SHP77 (cell line): Measurements from ENCODE around the gene SLC17A3.

ENCODE experiments used
- DNase-seq, 2 experiments: peaks; one replicate each; lab custom pipeline; 2025; lab: John Stamatoyannopoulos, UW

SLC17A3 gene

DNA sequence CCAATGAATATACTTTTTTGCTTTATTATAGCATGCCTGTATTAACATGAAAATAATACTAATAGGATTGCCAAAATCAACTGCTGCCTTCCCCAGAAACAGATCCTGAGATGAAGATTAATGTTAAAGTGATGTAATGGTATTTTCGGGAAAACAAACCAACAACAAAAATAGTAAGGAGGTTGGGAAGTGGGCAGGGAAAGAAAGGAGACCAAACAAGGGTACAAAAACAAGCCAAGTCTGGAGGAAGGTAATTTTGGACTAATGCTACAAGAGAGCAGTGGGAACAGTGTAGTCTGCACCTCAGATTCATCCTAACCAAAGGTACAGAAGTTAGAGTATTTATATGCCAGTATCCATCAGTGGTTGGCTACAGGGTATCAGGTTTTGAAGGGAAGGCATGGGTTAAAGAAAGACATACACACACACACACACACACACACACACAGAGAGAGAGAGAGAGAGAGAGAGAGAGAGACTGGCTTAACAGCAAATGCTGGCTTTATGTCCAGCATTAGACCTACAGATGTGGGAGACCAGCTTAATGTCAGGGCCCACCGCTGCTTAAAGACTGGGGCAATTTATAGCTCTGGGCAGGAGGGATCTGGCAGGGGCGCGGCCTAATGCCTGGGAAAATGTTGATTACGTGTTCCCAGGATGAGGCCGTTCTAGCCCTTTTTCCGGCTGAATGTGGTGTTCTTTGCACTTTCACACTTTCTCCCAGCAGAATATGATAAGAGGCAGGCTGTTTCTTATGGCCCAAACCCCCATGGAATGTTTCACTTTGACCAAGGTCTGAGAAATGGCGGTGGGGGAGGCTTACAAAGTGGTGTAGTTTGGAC is 38.4 kb downstream of the SLC17A3 start:
- DNase-seq: no peak

DNA sequence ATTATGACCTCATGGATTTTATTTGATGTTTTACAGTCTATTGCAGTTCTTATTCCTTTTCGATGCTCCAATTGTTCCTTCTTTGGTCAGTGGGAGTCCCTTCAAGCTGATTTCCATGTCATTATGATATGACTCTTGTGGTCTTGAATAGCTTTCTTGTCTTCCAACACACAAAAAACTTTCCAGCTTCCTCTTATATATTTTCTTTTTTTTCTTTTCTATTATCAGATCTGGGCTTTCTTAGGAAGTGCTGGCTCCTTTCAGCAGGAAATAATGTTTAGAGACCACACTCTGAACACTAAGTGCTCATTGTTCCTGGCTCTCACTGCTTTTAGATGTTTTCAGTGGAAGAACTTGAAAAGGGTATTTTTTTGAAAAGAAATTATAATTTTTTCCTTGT is 39.1 kb downstream of the SLC17A3 start:
- no peak for DNase-seq

DNA sequence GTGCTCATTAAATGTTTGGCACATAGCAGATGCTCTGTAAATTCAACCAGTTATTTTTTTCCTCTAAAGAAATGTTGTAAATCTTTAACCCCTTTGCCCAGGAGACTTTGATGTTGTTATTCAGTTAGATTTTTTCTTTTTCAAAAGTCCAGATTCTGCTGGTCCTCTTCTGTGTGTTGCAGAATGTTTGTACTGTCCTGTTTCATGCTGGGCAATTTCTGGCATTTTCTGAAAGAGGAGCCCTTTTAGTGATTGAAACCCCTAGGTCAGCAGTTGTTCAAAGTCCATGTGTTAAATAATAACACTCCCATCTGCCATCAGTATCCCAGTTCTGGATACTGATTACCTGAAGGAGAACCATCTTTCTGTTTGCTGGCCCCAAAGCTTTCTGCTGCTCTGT is 40.9 kb downstream of the SLC17A3 start:
- DNase-seq: no peak

DNA sequence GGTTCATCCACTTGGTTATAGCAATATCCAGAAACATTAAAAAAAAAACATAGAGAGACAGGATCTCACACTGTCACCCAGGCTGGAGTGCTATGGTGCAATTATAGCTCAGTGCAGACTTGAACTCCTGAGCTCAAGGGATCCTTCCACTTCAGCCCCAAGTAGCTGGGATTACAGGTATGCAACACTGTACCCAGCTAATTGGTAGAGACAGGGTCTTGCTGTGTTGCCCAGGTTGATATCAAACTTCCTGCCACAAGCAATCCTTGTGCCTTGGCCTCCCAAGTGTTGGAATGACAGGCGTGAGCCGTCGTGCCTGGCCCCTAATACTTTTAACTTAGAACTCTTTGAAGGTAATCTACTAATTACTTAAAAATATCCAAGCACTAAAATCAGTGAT is 41.4 kb downstream of the SLC17A3 start:
- DNase-seq: no peak

DNA sequence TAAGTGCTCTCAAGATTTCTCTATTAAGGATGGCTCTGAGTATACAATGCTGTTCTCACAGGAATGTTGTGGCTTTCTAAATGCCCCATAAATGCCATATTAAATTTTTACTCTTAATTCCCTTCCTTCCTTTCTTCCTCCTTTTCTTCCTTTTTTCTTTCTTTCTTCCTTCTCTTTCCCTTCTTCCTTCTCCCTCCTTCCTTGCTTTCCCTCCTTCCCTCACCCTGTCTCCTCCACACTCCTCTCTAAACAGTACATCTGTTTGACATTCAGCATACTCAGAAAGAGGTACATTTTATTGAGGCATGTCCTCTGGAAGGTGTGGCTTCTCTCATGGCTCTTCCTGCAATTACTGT is 41.8 kb downstream of the SLC17A3 start:
- no peak for DNase-seq

DNA sequence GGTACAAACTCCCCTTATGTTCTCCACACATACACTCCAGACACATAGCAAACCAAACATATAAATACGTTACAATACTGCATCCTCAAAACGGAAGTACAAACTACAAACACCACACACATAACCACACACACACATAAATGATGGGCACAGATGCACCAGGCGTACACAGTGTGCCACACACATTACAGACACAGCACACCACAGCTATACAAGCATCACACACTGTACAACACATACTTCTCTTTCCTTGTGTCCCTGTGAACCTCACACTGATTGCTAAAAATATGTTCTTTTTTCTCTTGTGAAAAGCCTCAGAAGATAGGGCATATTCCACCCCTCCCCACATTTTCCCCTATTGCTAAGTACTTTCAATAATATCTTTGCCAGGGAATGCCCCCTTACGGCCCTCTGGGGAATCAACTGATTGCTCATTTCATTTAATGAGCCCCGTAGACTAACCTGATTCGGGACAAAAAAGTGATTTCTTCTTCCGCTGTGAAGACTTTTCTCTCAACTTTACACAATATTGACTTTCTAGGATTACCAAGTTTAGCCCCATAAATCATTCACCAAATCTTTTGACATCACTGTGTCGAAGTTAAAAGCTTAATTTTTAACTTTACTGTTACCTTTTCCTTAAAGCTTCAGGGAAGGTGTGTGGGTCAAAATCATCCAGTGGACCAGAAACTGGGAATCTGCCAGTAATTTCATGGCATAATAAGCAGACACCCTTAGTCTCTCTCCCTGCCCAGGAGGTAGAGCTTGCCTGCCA is 42.3 kb downstream of the SLC17A3 start, which contains the start of gene SLC17A1:
Gene SLC17A1 (minus strand): TSS at position 521 of the 775 bp plus-strand sequence. CDS start 1,495 bp downstream, outside the sequence.
- no peak for DNase-seq

DNA sequence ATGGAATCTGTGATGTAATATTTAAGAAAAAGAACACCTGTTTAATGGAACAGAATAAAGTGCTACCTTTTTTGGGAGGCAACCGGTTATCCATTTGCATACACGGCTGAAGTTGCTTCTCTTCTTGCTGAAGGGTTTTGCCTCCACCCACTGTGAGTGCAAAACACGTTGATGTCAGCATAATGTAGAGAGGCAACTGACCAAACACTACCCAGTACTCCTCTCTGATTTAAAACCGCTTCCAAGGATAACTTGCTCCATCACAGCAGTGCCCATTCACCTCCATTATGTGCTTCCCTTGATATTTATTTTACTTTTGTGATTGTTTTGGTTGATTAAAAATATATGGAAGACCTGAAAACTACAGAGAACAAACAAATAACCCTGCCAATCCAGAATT is 43.6 kb downstream of the SLC17A3 start:
- DNase-seq: no peak

DNA sequence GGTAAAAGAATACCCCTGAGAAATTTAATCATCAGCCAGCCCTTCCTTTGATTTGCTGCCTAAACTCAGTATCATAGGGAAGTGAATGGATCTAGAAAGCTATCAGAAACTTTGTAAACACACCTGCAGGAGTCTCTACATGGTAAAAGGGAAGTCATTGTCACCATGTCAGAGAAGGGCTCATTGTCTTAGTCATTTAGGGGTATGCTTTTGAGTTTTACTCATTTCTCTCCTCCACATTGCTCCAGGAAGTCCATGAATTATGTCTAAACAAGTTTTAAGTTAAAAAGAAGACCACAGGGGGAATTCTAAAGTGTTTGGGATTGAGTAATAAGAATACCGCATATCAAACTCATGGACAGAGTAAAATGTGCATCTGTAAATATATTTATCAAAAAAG is 44.7 kb downstream of the SLC17A3 start:
- DNase-seq: no peak

DNA sequence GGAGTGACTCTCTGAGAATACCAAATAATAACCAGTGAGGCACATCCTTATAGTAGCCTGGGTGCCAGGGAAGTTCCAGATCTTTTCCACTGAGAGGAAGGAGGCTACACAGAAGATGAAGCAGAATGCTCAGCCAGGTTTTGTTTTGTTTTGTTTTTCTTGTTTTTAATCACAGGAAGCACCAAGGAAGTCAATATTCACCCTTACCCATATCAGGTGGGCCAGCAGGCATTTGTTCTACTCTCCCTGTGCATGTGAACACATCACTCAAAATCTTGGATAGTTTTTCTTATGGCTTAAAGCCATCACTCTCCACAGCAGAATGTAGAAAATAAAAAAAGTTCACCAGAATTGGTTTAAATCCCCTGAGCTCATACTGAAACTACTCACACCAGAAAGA is 52.7 kb downstream of the SLC17A3 start:
- no peak for DNase-seq

DNA sequence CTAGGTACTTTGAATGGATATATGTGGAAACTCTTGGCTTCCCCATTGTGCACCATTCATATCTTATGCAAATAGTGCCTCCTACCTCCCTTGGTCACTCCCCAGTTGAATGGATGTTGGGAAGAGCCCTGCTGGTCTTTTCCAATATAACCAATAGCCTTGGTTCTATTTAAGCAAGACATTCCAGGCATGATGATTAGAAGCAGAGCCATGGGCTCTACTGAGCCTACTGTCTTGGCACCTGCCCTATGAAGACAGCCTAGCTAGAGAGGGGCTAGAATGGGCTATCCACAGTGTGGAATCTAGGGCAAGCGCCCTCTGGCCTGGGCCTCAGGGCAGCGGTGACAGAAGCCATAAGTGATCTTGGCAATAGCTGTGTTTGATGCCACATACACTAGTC is 57.8 kb downstream of the SLC17A3 start:
- DNase-seq: no peak

DNA sequence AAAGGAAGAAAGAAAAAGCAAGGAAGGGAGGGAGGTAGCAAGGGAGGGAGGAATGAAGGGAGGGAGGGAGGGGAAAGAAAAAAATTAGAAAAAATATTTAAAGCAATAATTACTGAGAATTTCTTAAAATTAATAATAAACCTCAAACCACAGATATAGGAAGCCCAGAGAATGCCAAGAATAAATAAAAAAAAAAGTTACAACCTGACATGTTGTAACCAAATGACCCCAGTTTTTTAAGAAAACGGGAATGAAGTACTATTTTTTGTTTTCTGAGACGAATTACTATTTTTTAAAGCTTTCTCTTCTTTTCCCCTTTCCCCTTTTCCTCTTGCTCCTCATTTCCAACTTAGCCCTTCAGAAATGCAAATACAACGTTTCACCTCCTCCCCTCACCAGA is 58.8 kb downstream of the SLC17A3 start:
- no peak for DNase-seq

DNA sequence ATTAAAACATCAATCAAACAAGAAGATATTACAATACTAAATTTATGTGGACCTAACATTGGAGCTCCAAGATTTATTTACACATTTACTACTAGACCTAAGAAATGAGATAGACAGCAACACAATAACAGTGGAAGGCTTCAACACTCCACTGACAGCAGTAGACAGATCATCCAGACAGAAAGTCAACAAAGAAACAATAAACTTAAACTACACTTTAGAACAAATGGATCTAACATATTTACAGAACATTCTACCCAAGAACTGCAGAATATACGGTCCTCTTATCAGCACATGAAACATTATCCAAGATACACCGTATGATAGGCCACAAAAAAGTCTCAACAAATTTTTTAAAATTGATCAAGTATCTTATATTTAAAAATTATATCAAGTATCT is 69.2 kb downstream of the SLC17A3 start:
- no peak for DNase-seq

DNA sequence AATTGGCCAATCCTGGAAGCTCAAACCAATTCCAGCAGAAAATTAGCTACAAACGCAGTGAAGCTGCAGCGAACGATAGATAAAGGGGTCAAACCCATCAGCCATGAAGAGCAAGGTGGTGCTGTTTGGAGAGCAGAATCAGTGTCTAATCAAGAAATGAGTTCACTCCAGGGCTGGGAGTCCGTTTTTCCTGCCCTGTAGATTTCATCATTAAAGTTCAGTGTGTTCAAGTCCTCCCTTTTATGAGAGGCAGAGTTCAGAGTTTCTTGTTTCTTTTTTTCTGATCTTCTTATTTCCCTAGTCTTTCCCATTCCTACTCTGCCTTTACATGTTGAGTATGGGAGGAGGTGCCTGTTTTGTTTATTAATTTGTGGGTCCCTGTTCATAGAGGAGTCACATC is 72.6 kb downstream of the SLC17A3 start:
- no peak for DNase-seq
